Stimulated activated CD4-positive, alpha-beta T cell treated with anti-CD3 and anti-CD28 coated beads, Interleukin-15, amount 100 ng/mL, for 48 hours (primary cell): ENCODE measurements around the gene CTNNA2.

Experiments used
- DNase-seq, 2 donors: peaks; one replicate each; pipeline ENCODE4 v3.0.0-alpha.2; 2020; ENCODE audit warnings: low read depth in 2 of 2

CTNNA2 gene

GRCh38 chr2:79981316-79981715 is 468.5 kb downstream of the CTNNA2 start:
- no peak for DNase-seq

- DNase-seq: no peak
Observed at GRCh38 chr2:79982445-79982844, 469.6 kb downstream of the CTNNA2 start.

- no peak for DNase-seq
Observed at GRCh38 chr2:79984476-79984875, 471.6 kb downstream of the CTNNA2 start.

- no peak for DNase-seq
Observed at GRCh38 chr2:79985145-79985544, 472.3 kb downstream of the CTNNA2 start.

- no peak for DNase-seq
Observed at GRCh38 chr2:79985571-79985970, 472.7 kb downstream of the CTNNA2 start.

GRCh38 chr2:79993144-79993543 is 480.3 kb downstream of the CTNNA2 start:
- DNase-seq: no peak

GRCh38 chr2:79994161-79994560 is 481.3 kb downstream of the CTNNA2 start:
- DNase-seq: no peak

- DNase-seq: no peak
Observed at GRCh38 chr2:79994965-79995364, 482.1 kb downstream of the CTNNA2 start.

GRCh38 chr2:79996709-79997108 is 483.9 kb downstream of the CTNNA2 start:
- DNase-seq: no peak

GRCh38 chr2:80001701-80002101 is 488.9 kb downstream of the CTNNA2 start:
- no peak for DNase-seq

GRCh38 chr2:80002112-80002511 is 489.3 kb downstream of the CTNNA2 start:
- DNase-seq: no peak

GRCh38 chr2:80002568-80003157 is 489.8 kb downstream of the CTNNA2 start:
- no peak for DNase-seq

- no peak for DNase-seq
Observed at GRCh38 chr2:80007777-80008503, 495.1 kb downstream of the CTNNA2 start.

- DNase-seq: no peak
Observed at GRCh38 chr2:80008596-80008995, 495.7 kb downstream of the CTNNA2 start.

- DNase-seq: no peak
Observed at GRCh38 chr2:80009211-80009610, 496.4 kb downstream of the CTNNA2 start.

- DNase-seq: no peak
Observed at GRCh38 chr2:80012061-80012460, 499.2 kb downstream of the CTNNA2 start.

- no peak for DNase-seq
Observed at GRCh38 chr2:80014637-80015036, 501.8 kb downstream of the CTNNA2 start.

GRCh38 chr2:80016171-80016570 is 503.3 kb downstream of the CTNNA2 start:
- DNase-seq: no peak

- no peak for DNase-seq
Observed at GRCh38 chr2:80019571-80020460, 507.0 kb downstream of the CTNNA2 start.

GRCh38 chr2:80022018-80022417 is 509.2 kb downstream of the CTNNA2 start:
- no peak for DNase-seq

GRCh38 chr2:80026040-80026729 is 513.3 kb downstream of the CTNNA2 start:
- DNase-seq: no peak

- no peak for DNase-seq
Observed at GRCh38 chr2:80028051-80028450, 515.2 kb downstream of the CTNNA2 start.
